Measurements from ENCODE around the gene GLT6D1. TPM values are rescaled to one million over a fixed set of nuclear protein-coding genes. Genes with fewer than 3 reads are reported as not detected.

Gene GLT6D1
- total and polyA plus RNA-seq, 7 donors = not detected

DNA sequence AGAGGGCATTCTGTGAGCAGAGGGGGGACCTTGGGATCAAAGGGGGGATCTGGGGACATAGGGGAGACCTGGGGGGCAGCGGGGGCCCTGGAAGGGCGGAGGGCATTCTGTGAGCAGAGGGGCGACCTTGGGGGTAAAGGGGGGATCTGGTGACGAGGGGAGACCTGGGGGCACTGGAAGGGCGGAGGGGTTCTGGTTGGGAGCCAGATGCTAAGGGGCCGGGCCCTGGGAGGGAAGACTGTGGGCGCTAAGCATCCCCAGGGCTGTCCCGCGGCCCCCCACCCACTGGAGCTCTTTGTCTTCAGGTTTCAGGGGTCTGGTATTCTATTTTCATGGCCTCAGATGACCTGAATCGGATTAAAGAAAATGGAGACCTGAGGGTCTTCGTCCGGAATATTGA lies 24.5 kb upstream of the GLT6D1 start:
- Histone ChIP-seq H3K4me3 (no peak overlapping the region), H3K9me3 (no peaks in the 10 kb centered on the region), H3K36me3 (no peaks in the 10 kb centered on the region), H3K4me1 (no peaks in the 10 kb centered on the region), H3K27ac (no peak overlapping the region), H3K27me3 (peaks cover 0 to 31% (median 0%) of the 10 kb centered on the region in 3 donors)
- 81 to 87% methylated on average over 12 of the region's 12 CpGs for WGBS, 2 donors
- intact Hi-C loops (cut with DNase I) = no loop called here
- DNase-seq = no peak
- TF ChIP-seq, protein P1, sequence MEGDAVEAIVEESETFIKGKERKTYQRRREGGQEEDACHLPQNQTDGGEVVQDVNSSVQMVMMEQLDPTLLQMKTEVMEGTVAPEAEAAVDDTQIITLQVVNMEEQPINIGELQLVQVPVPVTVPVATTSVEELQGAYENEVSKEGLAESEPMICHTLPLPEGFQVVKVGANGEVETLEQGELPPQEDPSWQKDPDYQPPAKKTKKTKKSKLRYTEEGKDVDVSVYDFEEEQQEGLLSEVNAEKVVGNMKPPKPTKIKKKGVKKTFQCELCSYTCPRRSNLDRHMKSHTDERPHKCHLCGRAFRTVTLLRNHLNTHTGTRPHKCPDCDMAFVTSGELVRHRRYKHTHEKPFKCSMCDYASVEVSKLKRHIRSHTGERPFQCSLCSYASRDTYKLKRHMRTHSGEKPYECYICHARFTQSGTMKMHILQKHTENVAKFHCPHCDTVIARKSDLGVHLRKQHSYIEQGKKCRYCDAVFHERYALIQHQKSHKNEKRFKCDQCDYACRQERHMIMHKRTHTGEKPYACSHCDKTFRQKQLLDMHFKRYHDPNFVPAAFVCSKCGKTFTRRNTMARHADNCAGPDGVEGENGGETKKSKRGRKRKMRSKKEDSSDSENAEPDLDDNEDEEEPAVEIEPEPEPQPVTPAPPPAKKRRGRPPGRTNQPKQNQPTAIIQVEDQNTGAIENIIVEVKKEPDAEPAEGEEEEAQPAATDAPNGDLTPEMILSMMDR (IDR thresholded peaks at IDR 0.05) = no peak
- TF ChIP-seq POLR2A (IDR thresholded peaks at IDR 0.05) (no peak), POLR2AphosphoS5 (IDR thresholded peaks at IDR 0.05) (no peak), EP300 (IDR thresholded peaks at IDR 0.05) (no peak)

DNA sequence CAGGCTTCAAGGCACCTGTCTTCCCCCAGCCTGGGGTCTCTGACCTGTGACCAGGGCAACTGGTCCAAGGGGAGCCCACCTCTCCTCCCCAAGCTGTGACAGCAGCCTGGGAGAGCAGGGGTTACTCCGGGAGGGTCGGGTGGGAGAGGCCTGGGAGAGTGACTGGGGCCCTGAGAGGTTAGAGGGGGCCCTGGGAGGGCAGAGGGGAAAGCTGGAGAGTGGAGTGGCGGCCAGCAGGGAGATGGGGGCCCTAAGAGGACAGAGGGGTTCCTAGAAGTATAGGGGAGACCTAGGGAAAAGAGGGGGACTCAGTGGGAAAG lies 24.1 kb upstream of the GLT6D1 start:
- Histone ChIP-seq H3K27me3 (peaks cover 0 to 31% (median 0%) of the 10 kb centered on the region in 3 donors), H3K4me1 (no peaks in the 10 kb centered on the region), H3K9me3 (no peaks in the 10 kb centered on the region), H3K4me3 (no peak overlapping the region), H3K36me3 (no peaks in the 10 kb centered on the region), H3K27ac (no peak overlapping the region)
- WGBS, 2 donors = 41 to 51% methylated on average over 3 of the region's 3 CpGs
- intact Hi-C loops (cut with DNase I) = no loop called here
- no peak for DNase-seq
- no peak for TF ChIP-seq EP300 (IDR thresholded peaks at IDR 0.05)
- no peak for TF ChIP-seq POLR2AphosphoS5 (IDR thresholded peaks at IDR 0.05)
- TF ChIP-seq, protein P1 (IDR thresholded peaks at IDR 0.05) = no peak
- no peak for TF ChIP-seq POLR2A (IDR thresholded peaks at IDR 0.05)

DNA sequence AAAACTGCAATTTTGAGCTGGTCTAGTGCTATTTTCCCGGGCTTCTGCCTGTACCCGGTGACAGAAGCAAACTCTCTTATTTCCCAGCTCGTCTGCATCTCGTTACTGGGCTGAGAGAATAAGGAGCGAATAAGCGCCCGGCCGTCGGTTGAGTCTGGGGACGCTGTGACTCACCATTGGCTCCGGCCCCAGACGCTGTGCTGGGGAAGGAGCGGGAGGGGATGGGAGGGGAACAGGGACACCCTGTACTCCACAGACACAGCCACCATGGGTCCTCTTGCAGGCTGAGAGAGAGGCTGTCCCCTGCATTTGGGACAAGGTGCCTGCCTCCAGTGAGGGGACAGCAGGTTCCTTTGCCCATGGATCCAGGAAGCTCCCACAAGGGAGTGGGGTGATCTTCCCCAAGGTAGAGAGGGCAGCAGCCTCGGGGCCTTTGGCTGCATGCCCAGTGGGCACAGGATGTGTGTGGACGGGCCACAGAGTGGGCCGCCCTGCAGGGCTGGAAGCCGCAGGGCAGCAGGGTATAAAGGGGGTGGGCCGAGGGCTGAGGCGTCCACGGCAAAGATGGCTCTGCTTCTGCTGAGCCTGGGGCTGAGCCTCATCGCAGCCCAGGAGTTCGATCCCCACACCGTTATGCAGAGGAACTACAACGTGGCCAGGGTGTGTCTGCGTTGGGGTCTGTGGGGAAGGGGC lies 23.6 kb upstream of the GLT6D1 start, which contains the start of gene LCN9:
LCN9 (plus strand) TSS at position 552 of the 693 bp plus-strand sequence; CDS start at position 565, 13 bp downstream.
- no peaks in the 10 kb centered on the region for H3K36me3 ChIP-seq
- DNase-seq = no peak
- 60 to 68% methylated on average over 25 of the region's 25 CpGs for WGBS, 2 donors
- H3K27me3 ChIP-seq = peaks cover 0 to 31% (median 0%) of the 10 kb centered on the region in 3 donors
- H3K9me3 ChIP-seq = no peaks in the 10 kb centered on the region
- intact Hi-C loops (cut with DNase I) = no loop called here
- H3K27ac ChIP-seq = no peak within 1 kb of the TSS
- TF ChIP-seq POLR2A (IDR thresholded peaks at IDR 0.05) (no peak), POLR2AphosphoS5 (IDR thresholded peaks at IDR 0.05) (no peak), EP300 (IDR thresholded peaks at IDR 0.05) (no peak)
- TF ChIP-seq, protein P1 (IDR thresholded peaks at IDR 0.05) = no peak
- H3K4me1 ChIP-seq = no peaks in the 10 kb centered on the region
- no peak within 1 kb of the TSS for H3K4me3 ChIP-seq

DNA sequence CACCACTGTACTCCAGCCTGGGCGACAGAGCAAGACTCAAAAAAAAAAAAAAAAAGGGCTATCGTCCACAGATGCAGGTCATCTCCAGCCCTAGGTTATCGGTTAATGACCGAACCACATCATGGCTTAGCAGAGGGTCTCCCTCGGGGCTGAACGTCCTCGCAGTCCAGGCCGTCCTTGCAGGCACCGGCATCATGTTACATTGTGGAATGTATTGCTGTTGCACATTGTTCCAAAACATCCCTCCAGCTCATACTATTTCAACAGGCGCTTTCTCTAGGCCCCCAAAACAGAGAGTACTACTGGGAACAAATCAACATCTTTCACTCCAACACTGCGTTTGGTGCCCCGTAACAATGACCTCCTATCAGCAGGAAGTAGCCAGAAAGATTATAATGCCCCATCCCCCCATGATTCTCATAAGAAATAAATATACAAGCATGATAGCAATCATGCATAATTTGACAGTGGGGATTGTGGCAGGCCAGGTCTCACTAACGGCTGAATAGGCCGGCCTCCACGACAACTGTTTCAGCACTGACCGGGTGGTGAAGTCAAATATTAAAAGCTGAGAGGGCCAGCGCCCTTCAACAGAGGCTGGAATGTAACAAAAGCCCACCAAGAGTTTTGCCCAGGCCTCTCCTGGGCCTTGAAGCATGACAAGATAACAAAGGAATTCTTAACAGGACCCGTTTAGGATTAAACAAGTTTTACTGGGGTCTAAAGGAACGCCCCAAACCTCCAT lies 22.6 kb upstream of the GLT6D1 start:
- no peak overlapping the region for H3K4me3 ChIP-seq
- H3K36me3 ChIP-seq = no peaks in the 10 kb centered on the region
- intact Hi-C loops (cut with DNase I) = no loop called here
- H3K4me1 ChIP-seq = no peaks in the 10 kb centered on the region
- TF ChIP-seq POLR2A (IDR thresholded peaks at IDR 0.05) (no peak), EP300 (IDR thresholded peaks at IDR 0.05) (no peak)
- WGBS, 2 donors = 59 to 61% methylated on average over 19 of the region's 19 CpGs
- H3K9me3 ChIP-seq = no peaks in the 10 kb centered on the region
- peaks cover 0 to 31% (median 0%) of the 10 kb centered on the region in 3 donors for H3K27me3 ChIP-seq
- no peak overlapping the region for H3K27ac ChIP-seq
- DNase-seq = no peak

- H3K4me1 ChIP-seq = no peaks in the 10 kb centered on the region
- WGBS, 2 donors = 90 to 94% methylated on average over 22 of the region's 22 CpGs
- H3K4me3 ChIP-seq = no peak overlapping the region
- H3K27me3 ChIP-seq = peaks cover 0 to 27% (median 0%) of the 10 kb centered on the region in 3 donors
- no peak for DNase-seq
- TF ChIP-seq EP300 (IDR thresholded peaks at IDR 0.05) (no peak), POLR2AphosphoS5 (IDR thresholded peaks at IDR 0.05) (no peak), POLR2A (IDR thresholded peaks at IDR 0.05) (no peak)
- TF ChIP-seq, protein P1 (IDR thresholded peaks at IDR 0.05) = no peak
- intact Hi-C loops (cut with DNase I) = no loop called here
- H3K36me3 ChIP-seq = no peaks in the 10 kb centered on the region
- H3K9me3 ChIP-seq = no peaks in the 10 kb centered on the region
- H3K27ac ChIP-seq = no peak overlapping the region
Measured at GRCh38 chr9:135660407-135660806, 21.1 kb upstream of the GLT6D1 start.

Data from sigmoid colon (tissue), 7 donors.